LNCAP (cell line): ENCODE results near the gene PSAP.

Experiments used
- TF ChIP-seq, protein P1 (sequence below): fragments of 450-650 bp; IDR thresholded peaks from 2 replicates; pipeline ENCODE4 v1.5.1; 2017; ENCODE audit warnings: mild to moderate bottlenecking

The PSAP gene

DNA sequence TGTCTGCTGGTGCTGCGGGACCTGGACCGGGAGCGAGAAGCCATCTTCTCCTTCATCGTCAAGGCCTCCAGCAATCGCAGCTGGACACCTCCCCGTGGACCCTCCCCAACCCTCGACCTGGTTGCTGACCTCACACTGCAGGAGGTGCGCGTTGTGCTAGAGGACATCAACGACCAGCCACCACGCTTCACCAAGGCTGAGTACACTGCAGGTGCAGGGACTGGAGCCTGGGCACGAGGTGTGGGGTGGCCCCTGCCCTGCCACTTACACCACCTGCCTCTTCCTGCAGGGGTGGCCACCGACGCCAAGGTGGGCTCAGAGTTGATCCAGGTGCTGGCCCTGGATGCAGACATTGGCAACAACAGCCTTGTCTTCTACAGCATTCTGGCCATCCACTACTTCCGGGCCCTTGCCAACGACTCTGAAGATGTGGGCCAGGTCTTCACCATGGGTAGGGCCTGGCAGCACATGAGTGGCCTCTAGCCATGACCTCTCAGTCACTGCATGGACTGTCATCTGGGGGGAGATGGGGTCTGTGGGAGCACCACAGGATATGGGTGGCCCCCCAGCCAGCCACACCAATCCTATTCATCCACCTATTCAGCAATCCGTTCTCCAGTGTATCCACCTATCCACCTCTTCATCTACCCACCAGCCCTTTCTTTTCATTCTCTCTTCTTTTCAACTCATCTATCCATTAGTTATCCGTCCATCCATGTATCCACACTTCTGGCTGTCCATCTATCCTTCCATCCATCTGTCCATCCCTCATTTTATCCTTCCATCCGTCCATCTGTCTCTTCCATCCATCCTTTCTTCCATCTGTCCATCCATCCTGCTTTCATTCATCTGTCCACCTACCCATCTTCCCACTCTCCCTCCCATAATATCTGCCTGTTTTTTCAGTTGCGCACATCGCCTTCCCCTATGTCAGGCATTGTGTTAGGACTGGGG lies 43.2 kb downstream of the PSAP start:
- TF ChIP-seq, protein P1, sequence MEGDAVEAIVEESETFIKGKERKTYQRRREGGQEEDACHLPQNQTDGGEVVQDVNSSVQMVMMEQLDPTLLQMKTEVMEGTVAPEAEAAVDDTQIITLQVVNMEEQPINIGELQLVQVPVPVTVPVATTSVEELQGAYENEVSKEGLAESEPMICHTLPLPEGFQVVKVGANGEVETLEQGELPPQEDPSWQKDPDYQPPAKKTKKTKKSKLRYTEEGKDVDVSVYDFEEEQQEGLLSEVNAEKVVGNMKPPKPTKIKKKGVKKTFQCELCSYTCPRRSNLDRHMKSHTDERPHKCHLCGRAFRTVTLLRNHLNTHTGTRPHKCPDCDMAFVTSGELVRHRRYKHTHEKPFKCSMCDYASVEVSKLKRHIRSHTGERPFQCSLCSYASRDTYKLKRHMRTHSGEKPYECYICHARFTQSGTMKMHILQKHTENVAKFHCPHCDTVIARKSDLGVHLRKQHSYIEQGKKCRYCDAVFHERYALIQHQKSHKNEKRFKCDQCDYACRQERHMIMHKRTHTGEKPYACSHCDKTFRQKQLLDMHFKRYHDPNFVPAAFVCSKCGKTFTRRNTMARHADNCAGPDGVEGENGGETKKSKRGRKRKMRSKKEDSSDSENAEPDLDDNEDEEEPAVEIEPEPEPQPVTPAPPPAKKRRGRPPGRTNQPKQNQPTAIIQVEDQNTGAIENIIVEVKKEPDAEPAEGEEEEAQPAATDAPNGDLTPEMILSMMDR = no peak

DNA sequence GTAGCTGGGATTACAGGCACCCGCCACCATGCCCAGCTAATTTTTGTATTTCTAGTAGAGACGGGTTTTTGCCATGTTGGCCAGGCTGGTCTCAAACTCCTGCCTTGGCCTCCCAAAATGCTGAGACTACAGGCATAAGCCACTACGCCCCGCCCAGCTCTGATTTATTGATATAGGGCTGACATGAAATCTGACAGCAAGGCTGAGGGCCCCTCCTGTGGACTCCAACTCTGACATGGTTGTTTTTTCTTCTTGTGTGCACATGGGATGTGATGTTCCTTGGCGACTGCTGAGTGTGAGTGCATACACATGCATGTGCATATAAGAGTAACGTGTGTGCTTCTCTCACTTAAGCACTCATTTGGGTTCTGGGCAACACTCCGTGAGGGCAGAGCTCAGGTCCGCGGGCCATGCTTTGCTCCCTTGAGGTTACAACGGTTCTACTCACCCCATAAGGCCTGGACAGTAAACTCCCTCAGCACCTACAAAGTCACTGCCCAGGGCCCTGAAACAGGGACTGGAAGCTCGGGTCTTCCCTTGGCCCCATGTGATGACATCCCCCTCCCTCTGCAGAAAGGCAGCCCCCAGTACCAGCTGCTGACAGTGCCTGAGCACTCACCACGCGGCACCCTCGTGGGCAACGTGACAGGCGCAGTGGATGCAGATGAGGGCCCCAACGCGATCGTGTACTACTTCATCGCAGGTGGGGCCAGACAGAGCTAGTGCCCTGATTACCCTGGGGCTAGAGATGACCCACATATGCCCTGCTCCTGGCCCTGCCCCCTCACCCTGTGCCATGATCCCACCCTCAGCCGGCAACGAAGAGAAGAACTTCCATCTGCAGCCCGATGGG lies 44.1 kb downstream of the PSAP start:
- TF ChIP-seq, protein P1 = no peak

DNA sequence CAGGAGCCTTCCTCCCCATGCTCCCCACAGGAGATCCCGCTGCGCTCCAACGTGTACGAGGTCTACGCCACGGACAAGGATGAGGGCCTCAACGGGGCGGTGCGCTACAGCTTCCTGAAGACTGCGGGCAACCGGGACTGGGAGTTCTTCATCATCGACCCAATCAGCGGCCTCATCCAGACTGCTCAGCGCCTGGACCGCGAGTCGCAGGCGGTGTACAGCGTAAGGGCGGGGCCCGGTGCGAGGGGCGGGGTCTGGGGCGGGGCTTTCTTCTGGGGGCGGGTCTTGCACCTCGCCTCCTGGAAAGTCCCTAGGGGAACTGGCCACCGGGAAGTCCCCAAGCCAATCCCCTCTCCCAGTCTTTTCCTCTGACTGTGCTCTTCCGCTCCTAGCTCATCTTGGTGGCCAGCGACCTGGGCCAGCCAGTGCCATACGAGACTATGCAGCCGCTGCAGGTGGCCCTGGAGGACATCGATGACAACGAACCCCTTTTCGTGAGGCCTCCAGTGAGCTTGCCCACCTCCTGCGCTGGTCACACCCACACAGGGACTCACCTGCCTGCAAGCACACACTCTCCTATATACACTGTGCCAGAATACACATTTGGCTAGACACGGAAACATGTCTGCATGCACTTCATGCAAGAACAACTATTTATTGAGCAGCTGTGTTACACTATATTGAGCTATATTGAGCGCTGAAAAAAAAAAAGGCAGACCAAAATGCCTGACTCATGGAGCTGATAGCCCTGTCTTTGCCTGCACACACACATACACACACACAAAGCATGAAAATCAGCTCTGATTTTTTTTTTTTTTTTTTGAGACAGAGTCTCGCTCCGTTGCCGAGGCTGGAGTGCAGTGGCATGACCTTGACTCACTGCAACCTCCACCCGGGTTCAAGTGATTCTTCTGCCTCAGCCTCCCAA lies 45.0 kb downstream of the PSAP start:
- TF ChIP-seq, protein P1 = no peak

DNA sequence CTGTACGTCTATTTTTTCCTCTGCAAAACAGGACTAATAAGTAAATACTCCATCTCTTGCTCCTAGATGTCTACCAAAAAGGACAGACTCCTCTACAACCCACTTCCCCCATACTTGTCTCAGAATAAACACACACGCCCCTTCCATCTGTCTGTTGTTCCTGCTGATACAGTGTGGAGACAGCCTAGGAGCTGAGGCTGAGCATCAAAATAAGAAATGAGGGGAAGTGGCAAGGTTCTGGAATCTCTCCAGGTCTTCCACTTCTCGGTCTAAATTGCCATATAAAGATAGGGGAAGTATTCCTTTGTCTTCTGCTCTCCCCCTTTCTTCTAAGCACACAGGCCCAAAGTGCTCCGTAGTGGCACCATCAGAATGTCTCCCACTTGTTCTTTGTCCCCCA lies 47.0 kb downstream of the PSAP start:
- TF ChIP-seq, protein P1 = no peak

DNA sequence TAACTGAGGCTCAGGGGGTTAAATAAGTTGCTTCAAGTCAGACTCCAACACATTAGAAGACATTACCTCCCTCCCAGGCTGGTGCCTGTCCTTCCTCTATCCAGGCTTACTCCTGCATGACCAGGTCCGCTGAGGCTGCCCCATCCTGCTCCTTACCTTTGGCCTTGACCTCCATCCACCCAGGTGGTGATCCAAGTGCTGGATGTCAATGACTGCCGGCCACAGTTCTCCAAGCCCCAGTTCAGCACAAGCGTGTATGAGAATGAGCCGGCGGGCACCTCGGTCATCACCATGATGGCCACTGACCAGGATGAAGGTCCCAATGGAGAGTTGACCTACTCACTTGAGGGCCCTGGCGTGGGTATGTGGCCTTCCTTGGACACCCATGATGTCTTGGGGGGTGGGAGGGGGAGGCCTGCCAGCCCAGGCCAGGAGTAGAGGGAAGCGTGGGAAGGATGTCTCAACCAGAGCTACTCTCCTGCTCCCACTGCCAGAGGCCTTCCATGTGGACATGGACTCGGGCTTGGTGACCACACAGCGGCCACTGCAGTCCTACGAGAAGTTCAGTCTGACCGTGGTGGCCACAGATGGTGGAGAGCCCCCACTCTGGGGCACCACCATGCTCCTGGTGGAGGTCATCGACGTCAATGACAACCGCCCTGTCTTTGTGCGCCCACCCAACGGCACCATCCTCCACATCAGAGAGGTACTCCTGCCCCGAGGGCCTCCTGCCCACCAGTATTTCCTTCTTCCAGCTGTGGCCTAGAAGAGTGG lies 48.1 kb downstream of the PSAP start:
- TF ChIP-seq, protein P1 = no peak

DNA sequence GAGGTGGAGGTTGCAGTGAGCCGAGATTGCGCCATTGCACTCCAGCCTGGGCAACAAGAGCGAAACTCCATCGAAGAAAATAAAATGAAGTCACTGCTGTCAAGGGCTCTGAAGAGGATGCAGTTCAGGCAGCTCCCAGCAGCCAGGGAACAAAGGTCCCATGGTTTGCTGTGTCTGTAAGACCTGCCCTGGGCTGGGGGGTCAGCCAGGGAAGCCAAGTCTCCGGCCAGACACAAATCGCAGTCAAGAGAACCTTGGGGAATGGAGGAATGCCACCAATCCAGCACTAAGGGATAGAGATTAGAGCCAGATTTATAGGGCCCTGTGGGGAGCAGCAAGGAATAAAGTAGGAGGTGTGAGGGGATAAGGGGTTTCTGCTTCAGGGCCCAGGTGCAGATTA lies 48.8 kb downstream of the PSAP start:
- TF ChIP-seq, protein P1 = no peak
